ENCODE data around the gene FAM181A.
A peak's percentile ranks its signal among the peaks of the same experiment; 100 is the strongest.

Gene FAM181A

GRCh38 chr14:93926873-93927799 is at the start of gene FAM181A:
Gene FAM181A, plus strand, starts transcription at chr14:93927344. Its CDS starts 942 bp downstream, at chr14:93928286.
- DNase-seq: no peak

DNA sequence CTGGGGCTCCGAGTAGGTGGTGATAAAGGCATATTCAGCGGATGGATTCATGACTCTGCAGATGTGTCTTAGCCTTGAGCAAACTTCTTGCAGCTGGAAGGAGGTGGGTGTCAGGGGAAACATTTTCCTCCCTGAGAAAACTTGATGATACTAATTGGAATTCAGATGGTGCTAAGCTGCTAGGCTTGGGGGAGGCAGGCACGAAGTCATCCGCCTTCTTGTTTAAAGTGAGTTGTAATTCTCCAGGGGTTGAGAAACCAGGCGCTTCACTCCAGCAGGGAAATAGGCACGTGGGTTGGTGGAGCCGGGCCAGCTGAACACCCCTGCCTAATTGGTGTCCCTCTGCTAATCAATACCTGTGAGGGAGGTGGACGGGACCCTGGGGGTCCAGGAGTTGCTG is 48.9 kb upstream of the FAM181A start:
- no peak for DNase-seq

DNA sequence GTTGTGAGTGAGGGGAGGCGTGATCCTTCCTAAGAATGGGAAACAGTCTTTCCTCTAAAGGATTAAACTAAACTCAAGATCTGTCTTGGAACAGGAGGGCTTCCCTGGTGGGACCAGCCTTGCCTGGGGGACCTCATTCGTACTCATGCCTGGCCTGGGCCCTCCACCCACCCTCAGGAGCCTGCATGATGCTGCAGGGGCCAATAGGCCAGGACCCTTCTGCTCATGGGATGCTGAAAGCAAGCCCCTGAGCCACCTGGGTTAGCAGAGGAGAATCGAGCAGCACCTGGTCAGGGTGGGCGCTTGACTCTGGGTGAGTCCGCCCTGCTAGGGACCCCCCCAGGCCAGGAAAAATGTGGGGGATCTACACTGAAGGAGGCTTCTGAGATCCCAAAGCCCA is 48.3 kb upstream of the FAM181A start:
- no peak for DNase-seq

- peak; percentile 73 for DNase-seq
Measured at GRCh38 chr14:93879362-93879983, 47.7 kb upstream of the FAM181A start.

DNA sequence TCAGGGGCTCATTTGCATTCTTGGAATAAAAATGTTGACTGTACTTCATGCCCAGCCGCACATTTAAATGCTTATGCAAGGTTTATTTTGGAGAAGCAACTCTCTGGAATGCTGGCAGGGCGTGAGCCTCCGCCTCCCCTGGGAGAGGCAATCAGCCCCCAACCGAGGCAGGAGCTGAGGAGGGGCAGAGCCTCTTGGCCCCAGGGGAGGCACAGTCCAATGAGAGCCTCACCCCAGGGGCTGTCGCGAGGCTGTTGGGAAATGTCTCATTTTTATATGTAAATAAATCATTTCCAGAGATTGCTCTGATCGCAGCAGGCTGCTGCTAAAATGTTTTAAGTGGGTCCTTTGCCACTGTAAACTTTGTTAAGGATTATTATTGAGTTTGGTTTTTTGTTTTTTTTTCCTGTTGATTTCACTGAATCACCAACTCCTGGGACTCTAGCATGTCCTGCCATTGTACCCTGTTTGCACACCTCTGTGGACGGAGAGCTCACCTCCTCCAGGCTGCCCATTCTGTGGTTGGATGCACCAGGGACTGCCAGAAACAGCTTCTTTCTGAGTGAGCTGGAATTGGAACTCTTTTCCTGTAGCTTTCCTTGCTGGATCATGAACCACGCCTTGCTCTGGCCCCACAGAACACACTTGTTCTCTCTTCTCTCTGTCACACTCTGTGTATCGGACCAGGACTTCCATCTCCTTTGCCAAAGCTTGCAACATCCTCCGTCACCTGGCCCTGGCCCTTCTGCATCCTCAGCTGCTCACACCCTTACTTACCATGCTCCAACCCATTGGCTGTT is 46.9 kb upstream of the FAM181A start:
- peak; percentile 90 for DNase-seq

DNA sequence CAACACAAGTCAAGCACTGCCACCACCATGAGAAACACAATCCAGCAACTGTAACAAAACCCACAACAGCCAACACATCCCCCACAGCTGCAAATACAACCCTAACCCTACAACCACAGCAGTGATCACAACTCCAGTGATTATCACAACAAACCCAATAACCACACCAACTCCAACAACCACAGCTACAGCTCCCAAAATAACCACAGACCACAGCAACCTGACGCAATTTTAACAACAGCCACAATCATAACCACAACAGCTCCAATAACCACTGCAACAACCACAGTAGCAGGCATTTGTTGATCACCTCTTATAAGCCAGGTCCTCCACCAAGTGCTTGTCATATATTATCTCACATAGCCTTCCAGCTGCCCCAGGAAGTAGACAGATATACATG is 42.2 kb upstream of the FAM181A start:
- no peak for DNase-seq

GRCh38 chr14:93888995-93889394 is 38.1 kb upstream of the FAM181A start:
- no peak for DNase-seq

DNA sequence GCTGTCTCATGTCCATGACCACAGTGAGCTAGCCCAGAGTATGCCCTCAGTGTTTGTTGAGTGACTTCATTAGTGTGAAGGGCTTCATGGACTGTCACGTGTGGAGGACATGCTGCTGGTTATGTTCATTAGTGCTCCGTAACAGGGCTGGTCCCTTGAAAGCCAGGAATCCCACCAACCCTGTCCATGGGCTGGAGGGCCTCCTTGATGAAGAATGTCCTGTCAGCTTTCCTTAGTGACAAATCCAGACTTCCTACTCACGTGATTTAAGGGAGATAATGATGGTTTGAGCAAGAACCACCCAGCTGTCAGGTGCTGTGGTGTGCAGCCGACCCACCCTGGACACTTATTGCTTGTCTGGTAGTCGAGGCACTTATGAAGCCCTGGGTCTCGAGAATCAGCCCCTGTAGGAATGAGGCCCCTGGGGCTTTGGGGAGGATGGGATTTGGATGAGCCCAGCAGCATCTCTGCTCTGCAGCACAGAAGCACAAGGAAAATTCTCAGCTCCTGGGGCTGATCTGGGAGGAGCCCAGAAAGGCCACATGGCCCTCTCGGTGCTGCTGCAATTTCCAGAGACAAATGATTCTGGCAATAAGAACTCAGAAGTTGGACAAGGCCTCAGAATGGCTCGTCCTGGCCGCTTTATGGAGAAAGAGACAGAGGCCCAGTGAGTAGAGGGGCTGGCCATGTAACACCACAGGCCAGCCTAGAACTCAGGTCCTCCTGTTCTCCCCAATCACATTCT is 37.2 kb upstream of the FAM181A start:
- DNase-seq: no peak

DNA sequence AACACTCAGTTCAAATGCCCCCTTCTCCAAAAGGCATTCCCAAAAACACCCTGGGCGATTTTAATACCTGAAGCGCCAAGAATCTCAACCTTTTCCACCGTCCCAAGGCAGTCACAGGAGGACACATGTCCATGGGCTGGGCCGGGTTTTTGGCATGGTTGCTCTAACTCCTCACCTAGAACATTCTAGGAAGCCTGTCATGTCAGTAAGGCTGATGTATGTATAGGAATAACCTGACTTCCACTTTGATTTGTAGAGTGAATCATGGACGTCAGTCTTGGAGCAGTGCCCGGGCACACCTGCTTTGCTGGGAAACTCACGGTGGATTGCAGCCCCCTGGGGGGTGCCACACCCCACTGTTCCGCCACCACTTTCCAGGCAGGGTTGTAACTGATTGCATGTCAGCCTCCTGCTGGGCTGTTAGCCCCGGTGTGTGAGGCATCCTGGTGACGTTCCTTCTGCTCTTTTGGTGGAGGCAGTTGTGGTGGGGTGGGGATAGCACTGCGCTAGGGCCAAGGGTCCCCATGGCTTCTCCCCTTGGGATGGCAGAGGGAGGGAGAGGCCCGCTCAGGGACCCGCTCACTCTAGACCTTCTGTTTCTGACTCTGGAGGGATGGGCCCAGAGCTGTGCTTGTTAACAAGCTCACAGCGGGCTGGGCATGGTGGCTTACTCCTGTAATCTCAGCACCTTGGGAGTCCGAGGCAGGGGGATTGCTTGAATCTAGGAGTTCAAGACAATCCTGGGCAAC is 35.2 kb upstream of the FAM181A start:
- no peak for DNase-seq

GRCh38 chr14:93892505-93892839 is 34.7 kb upstream of the FAM181A start:
- no peak for DNase-seq

GRCh38 chr14:93892923-93893558 is 34.1 kb upstream of the FAM181A start:
- DNase-seq: no peak

- no peak for DNase-seq
Measured at GRCh38 chr14:93893661-93894261, 33.4 kb upstream of the FAM181A start.

DNA sequence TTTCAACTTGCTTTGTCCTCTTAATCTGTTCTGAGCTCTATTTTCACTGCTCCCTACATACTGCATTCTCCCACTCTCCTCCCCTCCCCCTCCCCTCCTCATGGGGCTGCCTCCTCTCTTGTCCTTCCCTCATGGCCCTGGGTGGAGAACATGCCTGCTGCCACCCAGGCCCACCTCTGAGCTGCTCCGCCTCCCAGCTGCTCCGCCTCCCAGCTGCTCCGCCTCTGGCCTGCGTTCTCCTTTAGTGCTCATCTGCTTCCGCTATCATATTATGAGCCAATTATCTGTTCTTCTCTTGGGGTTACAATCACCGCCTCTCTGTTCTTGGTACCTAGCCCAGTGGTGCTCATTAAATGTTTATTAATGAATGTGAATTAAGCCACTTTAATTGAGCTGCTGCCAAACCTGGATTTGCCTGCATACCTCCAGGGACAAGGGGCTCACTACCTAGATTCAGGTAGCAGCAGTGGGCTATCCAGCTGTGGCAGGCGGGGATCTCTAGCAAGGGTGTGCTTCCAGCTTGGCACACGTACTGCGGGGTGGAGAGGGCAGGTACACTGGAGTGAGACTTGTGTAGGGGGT is 32.0 kb upstream of the FAM181A start:
- DNase-seq: no peak

DNA sequence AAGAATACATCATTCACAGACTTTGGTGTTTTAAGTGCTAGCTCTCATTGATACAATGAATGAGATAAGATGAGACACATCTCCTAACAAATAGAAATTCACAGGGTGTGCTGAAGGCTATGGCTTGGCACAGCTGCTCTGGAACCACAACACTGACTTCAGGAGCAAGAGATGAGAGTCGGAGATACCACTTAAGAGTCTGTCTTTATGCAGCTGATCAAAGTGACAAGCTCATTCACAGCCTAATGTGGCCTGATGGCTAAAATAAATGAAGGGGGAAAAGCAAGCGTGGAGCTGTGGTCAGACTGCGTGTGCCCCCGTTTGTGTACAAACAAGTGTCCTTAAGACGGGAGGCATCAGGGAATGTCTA is 29.7 kb upstream of the FAM181A start:
- no peak for DNase-seq

DNA sequence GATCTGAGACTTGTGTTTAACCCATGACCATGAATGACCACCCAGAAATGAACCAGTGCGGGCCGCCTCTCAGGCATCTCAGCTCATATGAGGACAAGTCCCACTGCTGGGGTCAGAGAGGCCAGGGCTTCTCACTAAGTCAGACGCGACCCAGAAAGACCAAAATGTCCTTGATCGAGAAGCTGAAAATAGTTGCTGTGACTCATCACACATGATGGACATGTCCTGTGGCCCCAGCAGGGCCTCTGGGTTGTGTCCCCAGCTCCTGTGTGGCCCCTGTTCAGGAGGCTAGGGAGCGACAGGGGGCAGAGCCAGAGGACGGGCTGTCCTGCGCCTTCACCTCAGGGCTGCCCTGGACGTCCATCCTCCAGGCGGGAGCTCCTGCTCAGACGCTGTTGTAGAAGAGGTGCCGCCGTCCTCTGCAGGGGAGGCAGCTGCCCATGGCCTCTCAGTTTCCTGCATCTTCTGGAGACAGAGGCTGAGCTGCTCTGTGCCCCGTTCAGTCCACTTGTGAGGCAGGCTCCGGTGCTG is 29.0 kb upstream of the FAM181A start:
- no peak for DNase-seq

DNA sequence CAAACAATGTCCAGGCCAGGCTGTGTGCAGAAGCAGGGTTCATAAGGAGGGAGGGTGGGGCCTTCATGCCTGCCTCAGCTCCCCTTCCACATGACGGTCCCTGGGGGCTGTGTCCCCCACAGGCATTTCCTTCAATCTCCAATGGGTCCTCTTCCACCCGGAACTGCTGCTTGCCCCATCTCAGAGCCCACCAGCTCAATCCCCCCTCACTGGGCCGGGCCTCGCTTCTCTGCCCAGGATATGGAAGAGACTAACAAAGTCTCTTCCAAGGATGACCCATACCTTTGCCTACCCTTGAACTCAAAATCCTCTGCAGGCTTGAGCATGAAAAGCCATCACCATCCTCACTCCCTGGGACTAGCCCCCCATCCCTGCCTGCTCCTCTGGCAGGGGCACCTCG is 28.4 kb upstream of the FAM181A start:
- no peak for DNase-seq

GRCh38 chr14:93901813-93902212 is 25.3 kb upstream of the FAM181A start:
- no peak for DNase-seq

DNA sequence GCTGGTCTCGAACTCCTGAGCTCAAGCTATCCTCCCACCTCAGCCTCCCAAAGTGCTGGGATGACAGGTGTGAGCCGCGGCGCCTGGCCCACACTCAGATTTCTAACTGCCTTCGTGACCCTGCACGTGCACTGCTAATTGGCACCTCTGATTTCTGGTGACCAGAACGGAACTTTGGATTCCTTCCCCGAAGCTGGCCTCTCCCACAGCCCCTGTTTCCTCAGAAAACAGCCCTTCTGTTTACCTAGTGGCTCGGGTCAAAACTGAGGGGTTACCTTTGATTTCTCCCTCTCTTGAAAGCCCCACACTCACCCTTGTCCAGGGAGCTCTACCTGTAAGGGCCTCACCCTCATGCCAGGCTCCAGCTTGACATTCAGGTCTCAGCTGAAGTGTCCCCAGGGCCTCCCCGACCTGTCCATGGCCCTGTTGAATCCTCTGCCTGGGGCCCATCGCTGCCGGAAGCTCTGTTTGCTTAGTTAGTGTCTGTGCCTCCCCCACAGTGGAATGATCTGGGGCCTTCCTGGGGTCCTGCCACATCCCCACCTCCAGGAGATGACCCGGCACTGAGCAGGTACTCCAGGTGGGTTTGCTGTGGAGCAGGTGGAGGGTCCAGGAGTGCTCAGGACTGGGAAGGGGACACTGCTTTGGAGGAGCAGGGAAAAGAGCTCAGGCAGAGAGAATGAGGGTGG is 24.4 kb upstream of the FAM181A start:
- DNase-seq: no peak

DNA sequence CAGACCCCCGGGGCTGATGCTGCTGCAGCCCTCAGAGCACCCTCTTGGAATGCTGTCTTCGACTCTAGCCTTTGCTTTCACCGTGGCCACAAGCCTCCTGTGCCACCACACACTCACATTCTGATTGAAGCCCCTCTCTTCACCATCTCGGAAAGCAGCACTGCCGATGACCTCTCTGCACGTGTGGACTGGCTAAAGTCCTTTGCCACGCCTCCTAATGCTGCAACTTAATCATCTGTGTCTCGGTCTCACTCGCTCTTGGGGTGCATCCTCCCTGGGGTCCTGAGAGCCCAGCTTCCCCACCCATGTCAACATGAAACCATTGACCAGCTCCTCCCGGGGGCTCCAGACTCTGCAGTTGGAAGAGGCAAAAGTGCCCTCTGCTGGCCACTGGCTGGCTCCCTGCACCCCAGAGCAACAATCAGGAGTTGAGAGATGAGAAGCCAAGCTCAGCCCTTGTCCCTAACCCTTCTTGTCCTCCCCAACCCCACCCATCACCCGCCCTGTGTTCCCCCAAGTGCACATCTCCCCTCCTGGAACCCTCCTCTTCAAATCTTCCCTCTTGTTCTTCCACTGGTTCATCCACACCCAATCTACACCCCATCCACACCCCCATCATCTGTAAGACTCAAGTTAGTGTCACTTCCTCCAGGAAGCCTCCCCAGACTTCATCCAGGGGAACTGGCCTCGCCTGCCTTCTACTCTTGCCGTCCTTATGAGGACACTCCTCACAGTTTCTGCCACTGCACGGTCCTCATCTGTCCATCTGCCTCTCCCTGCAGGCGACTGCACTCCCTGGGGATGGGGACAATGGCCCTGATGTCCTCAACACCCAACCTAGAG is 23.6 kb upstream of the FAM181A start:
- DNase-seq: no peak
